Erythroblast (primary cell): ENCODE results near the gene ACIN1.

Source experiments
- GATA1 ChIP-seq: IDR thresholded peaks from 2 replicates; pipeline ENCODE4 v1.6.1; 2011; ENCODE audit warnings: low read depth, mild to moderate bottlenecking, control low read depth, low read length, moderate library complexity
- POLR2A ChIP-seq: IDR thresholded peaks from 2 replicates; pipeline ENCODE4 v1.6.1; 2011; ENCODE audit warnings: mild to moderate bottlenecking, low read length

DNA sequence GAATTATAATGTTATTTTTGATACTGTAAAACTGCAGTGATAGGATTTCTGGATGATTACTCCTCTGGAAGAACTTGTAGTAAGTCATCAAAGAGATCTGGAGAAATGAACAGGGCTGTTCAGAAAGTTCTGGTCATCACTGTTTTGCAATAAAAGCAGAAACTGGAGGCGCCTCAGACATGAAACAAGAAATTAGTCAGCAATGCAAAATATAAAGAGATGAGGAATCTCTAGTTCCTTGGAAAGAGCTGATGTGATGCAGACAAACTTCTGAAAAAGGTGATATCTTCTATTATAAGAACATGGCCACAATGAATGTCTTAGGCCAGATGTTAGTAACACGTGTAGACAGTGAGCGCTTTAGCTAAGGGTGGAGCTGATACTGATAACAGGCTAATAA is 9.5 kb downstream of the ACIN1 start:
- TF ChIP-seq POLR2A (no peak), GATA1 (no peak)
